DND-41 (cell line): ENCODE measurements around the gene MAP1LC3B.

Experiments
- ATAC-seq: fragments of 200-7000 bp; cut with Tn5 transposase; 3 replicates; pipeline ENCODE4 v1.9.1; 2021; ENCODE audit warnings: low read depth; ENCODE audit not compliant: insufficient read depth
- DNase-seq: peaks from one replicate; pipeline ENCODE4 v3.0.0-alpha.2; 2020
- H2AFZ ChIP-seq: 2 replicates; pipeline ENCODE4 v1.6.0; 2012; ENCODE audit warnings: low read depth, low read length
- H3K27ac ChIP-seq: 2 replicates; pipeline ENCODE4 v1.5.1; 2012; ENCODE audit warnings: low read length, inconsistent platforms
- H3K27me3 ChIP-seq: fragments of 200-600 bp; sonication (generic); 2 replicates; pipeline ENCODE4 v1.6.0; 2012; ENCODE audit warnings: low read length, mild to moderate bottlenecking, inconsistent platforms; ENCODE audit not compliant: insufficient read depth, poor library complexity
- H3K36me3 ChIP-seq: 2 replicates; pipeline ENCODE4 v1.5.1; 2012; ENCODE audit warnings: low read length, inconsistent platforms; ENCODE audit not compliant: insufficient read depth
- H3K4me1 ChIP-seq: 2 replicates; pipeline ENCODE4 v1.5.1; 2012; ENCODE audit warnings: mild to moderate bottlenecking, low read length; ENCODE audit not compliant: insufficient read depth
- H3K4me2 ChIP-seq: 2 replicates; pipeline ENCODE4 v1.6.0; 2012; ENCODE audit warnings: mild to moderate bottlenecking, moderate library complexity, low read length, inconsistent platforms; ENCODE audit not compliant: insufficient read depth
- H3K4me3 ChIP-seq, 2 experiments: fragments of 200-600 bp in 1 of 2; shearing (Covaris generic) in 1 of 2; 2 replicates each; pipeline ENCODE4 v1.5.1; 2012 to 2016; ENCODE audit warnings: inconsistent platforms in 2 of 2, low read length in 2 of 2, mild to moderate bottlenecking in 2 of 2, low read depth in 1 of 2, moderate library complexity in 1 of 2
- H3K79me2 ChIP-seq: 2 replicates; pipeline ENCODE4 v1.6.0; 2012; ENCODE audit warnings: low read length, inconsistent platforms; ENCODE audit not compliant: insufficient read depth
- H3K9ac ChIP-seq: 2 replicates; pipeline ENCODE4 v1.6.0; 2012; ENCODE audit warnings: low read depth, mild to moderate bottlenecking, inconsistent platforms, low read length, moderate library complexity
- H3K9me3 ChIP-seq: 2 replicates; pipeline ENCODE4 v1.5.1; 2012; ENCODE audit warnings: low read length, moderate library complexity, mild to moderate bottlenecking, inconsistent platforms; ENCODE audit not compliant: insufficient read depth, severe bottlenecking
- H4K20me1 ChIP-seq: 2 replicates; pipeline ENCODE4 v1.6.0; 2012; ENCODE audit warnings: low read length; ENCODE audit not compliant: insufficient read depth
- CTCF ChIP-seq: IDR thresholded peaks from 2 replicates; pipeline ENCODE4 v1.5.1; 2012; ENCODE audit warnings: borderline replicate concordance, low read length, moderate library complexity, mild to moderate bottlenecking; ENCODE audit not compliant: poor library complexity, severe bottlenecking; ENCODE audit errors: extremely low read depth
- EZH2 ChIP-seq: IDR thresholded peaks from 3 replicates; pipeline ENCODE4 v1.6.1; 2012; ENCODE audit warnings: borderline replicate concordance, low read depth, mild to moderate bottlenecking, moderate library complexity, low read length, inconsistent platforms; ENCODE audit not compliant: severe bottlenecking

The MAP1LC3B gene

GRCh38 chr16:87358250-87358649 lies 33.9 kb upstream of the MAP1LC3B start:
- Histone ChIP-seq H3K9ac (no peak overlapping the region), H3K4me3 (no peak overlapping the region), H3K4me2 (no peak overlapping the region), H3K27ac (no peak overlapping the region), H3K4me1 (no peaks in the 10 kb centered on the region), H3K79me2 (peaks cover 38% of the 10 kb centered on the region), H3K9me3 (no peaks in the 10 kb centered on the region), H3K27me3 (no peaks in the 10 kb centered on the region), H3K36me3 (peaks cover 56% of the 10 kb centered on the region), H4K20me1 (peaks cover 32% of the 10 kb centered on the region), H2AFZ (no peak overlapping the region)
- no peak for ATAC-seq
- no peak for DNase-seq
- TF ChIP-seq EZH2 (no peak), CTCF (no peak)

GRCh38 chr16:87358696-87359095 lies 33.4 kb upstream of the MAP1LC3B start:
- Histone ChIP-seq H2AFZ (no peak overlapping the region), H3K9me3 (no peaks in the 10 kb centered on the region), H4K20me1 (peaks cover 34% of the 10 kb centered on the region), H3K36me3 (peaks cover 55% of the 10 kb centered on the region), H3K79me2 (peaks cover 40% of the 10 kb centered on the region), H3K27me3 (no peaks in the 10 kb centered on the region), H3K4me3 (no peak overlapping the region), H3K27ac (no peak overlapping the region), H3K9ac (no peak overlapping the region), H3K4me2 (no peak overlapping the region), H3K4me1 (no peaks in the 10 kb centered on the region)
- no peak for DNase-seq
- TF ChIP-seq EZH2, result no peak
- ATAC-seq, result no peak

- H3K4me3 ChIP-seq, result no peak overlapping the region
Observed at GRCh38 chr16:87359121-87359520, 33.0 kb upstream of the MAP1LC3B start.

More at GRCh38 chr16:87359121-87359520, 33.0 kb upstream of the MAP1LC3B start:
- peaks cover 38% of the 10 kb centered on the region for H4K20me1 ChIP-seq
- no peaks in the 10 kb centered on the region for H3K9me3 ChIP-seq
- H3K79me2 ChIP-seq, result peaks cover 45% of the 10 kb centered on the region
- H3K4me1 ChIP-seq, result no peaks in the 10 kb centered on the region
- no peaks in the 10 kb centered on the region for H3K27me3 ChIP-seq
- peaks cover 58% of the 10 kb centered on the region for H3K36me3 ChIP-seq
- ATAC-seq (no peak), DNase-seq (no peak)
- TF ChIP-seq EZH2 (no peak), CTCF (no peak)
- no peak overlapping the region for H3K27ac ChIP-seq
- no peak overlapping the region for H3K9ac ChIP-seq
- no peak overlapping the region for H2AFZ ChIP-seq
- H3K4me2 ChIP-seq, result no peak overlapping the region
